ENCODE measurements around the gene FBXO10.
A peak's percentile ranks its signal among the peaks of the same experiment; 100 is the strongest.
"Not testable (repeated sequence)": the region's sequence is repeated elsewhere in the genome, so short reads cannot be mapped to it uniquely, and the experiment has no call there.

The FBXO10 gene

GRCh38 chr9:37511016-37512010 is 64.9 kb downstream of the FBXO10 start:
- no peak for DNase-seq

- DNase-seq = not testable (repeated sequence)
Observed at GRCh38 chr9:37510053-37510452, 66.1 kb downstream of the FBXO10 start.

- no peak for DNase-seq
Observed at GRCh38 chr9:37509536-37509935, 66.6 kb downstream of the FBXO10 start.

GRCh38 chr9:37508834-37509206 is 67.4 kb downstream of the FBXO10 start:
- no peak for DNase-seq

GRCh38 chr9:37508135-37508833 is 67.9 kb downstream of the FBXO10 start:
- no peak for DNase-seq

- DNase-seq = no peak
Observed at GRCh38 chr9:37507566-37508134, 68.5 kb downstream of the FBXO10 start.

GRCh38 chr9:37504605-37505004 is 71.6 kb downstream of the FBXO10 start:
- DNase-seq = no peak

- no peak for DNase-seq
Observed at GRCh38 chr9:37503736-37504135, 72.4 kb downstream of the FBXO10 start.

- no peak for DNase-seq
Observed at GRCh38 chr9:37501957-37502596, 74.1 kb downstream of the FBXO10 start.

- DNase-seq = no peak
Observed at GRCh38 chr9:37499297-37499696, 76.9 kb downstream of the FBXO10 start.

- no peak for DNase-seq
Observed at GRCh38 chr9:37498457-37498856, 77.7 kb downstream of the FBXO10 start.

GRCh38 chr9:37497320-37497719 is 78.9 kb downstream of the FBXO10 start:
- DNase-seq = no peak

- DNase-seq = no peak
Observed at GRCh38 chr9:37496020-37496419, 80.2 kb downstream of the FBXO10 start.

GRCh38 chr9:37495571-37495970 is 80.6 kb downstream of the FBXO10 start:
- no peak for DNase-seq

GRCh38 chr9:37491939-37492338 is 84.2 kb downstream of the FBXO10 start:
- no peak for DNase-seq

- no peak for DNase-seq
Observed at GRCh38 chr9:37486616-37487548, 89.3 kb downstream of the FBXO10 start.

- DNase-seq = no peak
Observed at GRCh38 chr9:37486256-37486615, 89.9 kb downstream of the FBXO10 start.

- DNase-seq = peak; percentile 95
Observed at GRCh38 chr9:37485389-37486255, 90.6 kb downstream of the FBXO10 start, which contains the start of gene POLR1E. TSS of gene POLR1E (plus strand) at chr9:37485948. CDS start at chr9:37486048, 100 bp downstream.

- DNase-seq = no peak
Observed at GRCh38 chr9:37480759-37481158, 95.4 kb downstream of the FBXO10 start.

- DNase-seq = not testable (repeated sequence)
Observed at GRCh38 chr9:37477987-37478619, 98.1 kb downstream of the FBXO10 start.

Measured in effector CD4-positive, alpha-beta T cell (primary cell).